GM19238 (cell line): Measurements from ENCODE around the gene LRRTM4.
"Not testable (repeated sequence)": the region's sequence is repeated elsewhere in the genome, so short reads cannot be mapped to it uniquely, and the experiment has no call there.

Source experiments
- DNase-seq: peaks from one replicate; pipeline ENCODE4 v3.0.0; 2011; ENCODE audit warnings: low spot score; ENCODE audit not compliant: insufficient read length

LRRTM4 gene

DNA sequence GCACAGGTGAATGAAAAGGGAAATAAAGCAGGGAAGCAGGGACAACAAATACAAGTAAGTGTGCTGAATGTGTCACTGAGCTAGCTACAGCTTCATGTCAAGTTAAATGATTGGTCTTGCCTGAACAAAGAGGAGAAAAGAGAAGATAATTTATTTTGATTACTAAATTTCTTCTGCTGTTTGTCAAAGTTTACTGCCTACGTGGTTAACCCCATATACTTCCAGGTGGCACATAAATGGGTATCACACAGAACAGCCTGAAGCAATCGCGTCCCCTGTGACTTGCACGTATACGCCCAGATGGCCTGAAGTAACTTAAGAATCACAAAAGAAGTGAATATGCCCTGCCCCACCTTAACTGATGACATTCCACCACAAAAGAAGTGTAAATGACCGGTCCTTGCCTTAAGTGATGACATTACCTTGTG is 434.2 kb downstream of the LRRTM4 start:
- no peak for DNase-seq

DNA sequence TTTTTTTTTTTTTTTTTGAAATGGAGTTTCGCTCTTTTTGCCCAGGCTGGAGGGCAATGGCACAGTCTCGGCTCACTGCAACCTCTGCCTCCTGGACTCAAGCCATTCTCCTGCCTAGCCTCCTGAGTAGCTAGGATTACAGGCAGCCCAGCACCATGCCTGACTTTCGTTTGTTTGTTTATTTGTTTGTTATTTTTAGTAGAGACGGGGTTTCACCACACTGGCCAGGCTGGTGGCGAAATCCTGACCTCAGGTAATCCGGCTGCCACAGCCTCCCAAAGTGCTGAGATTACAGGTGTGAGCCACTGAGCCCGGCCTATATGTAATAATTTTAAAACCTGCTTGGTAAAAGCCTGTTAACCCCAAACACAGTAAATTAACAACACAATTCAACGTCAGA is 435.7 kb downstream of the LRRTM4 start:
- no peak for DNase-seq

DNA sequence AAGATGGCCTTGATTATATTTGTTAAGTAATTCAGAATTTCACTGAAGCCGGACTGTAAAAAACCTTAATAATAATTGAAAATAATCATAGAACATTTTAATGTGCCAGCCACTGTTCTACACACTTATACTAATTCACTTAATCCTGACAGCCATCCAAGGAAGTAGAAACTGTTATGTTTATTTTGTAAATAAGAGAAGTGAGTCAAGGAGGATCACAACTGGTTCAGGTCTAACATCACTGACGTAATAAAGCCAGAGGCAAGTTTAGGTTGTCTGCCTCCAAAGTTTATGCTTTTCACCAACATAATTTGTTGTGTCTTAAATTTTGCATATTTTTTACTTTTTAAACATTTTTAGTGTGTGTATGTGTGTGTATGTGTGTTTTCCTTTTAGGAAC is 436.1 kb downstream of the LRRTM4 start:
- DNase-seq: no peak

DNA sequence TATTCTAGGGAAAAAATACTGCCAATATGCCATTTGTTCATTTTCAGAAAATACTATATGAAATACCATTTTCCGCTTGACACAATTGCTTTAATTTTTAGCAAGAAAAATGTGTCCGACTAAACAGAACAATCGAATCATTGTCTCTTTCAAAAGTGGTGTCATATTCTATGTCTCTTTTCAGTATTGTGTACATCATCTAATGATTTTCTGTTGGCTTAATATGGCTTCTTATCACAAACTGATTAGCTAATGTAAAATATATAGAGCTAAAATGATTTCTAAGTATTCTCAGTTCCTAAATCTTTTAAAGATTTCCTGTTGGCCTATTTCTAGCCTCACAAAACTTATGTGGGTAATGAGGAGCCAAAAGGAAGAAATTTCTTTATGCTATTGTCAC is 436.6 kb downstream of the LRRTM4 start:
- DNase-seq: no peak

DNA sequence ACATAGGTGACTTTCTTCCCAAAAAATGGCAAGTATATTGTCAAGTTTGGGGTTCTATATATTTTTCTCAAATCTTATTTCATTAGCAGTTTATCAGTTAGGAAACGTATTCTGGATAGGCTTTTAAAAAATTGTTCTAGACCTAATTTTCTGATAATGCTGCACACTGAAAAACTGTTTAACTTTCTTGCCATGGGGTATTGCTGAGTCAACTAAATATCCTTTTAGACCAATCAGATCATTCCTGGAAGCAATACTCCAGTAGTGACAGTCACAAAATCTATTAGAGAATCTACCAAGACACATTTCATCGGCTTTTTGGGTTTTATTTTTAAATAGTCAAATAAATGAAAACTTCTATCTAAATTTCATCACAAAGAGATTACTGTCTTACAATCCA is 440.6 kb downstream of the LRRTM4 start:
- DNase-seq: no peak

DNA sequence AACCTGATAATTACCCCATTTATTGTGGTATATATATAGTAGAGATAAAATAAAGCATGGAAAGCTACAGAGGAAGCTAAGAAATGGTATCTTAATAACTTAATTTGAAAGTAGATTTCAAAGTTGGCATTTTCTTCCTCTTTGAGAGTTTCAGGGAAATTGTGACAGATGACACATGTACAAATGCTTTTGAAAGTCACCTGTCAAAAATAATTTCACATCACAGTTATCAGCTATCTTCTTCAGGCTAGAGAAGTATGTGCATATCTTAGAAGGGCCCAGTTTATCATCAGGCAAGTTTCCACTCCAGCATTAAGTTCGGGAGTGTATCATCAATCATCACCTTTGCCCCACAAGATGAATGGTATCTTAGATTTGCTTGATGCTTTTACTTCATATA is 457.9 kb downstream of the LRRTM4 start:
- no peak for DNase-seq

DNA sequence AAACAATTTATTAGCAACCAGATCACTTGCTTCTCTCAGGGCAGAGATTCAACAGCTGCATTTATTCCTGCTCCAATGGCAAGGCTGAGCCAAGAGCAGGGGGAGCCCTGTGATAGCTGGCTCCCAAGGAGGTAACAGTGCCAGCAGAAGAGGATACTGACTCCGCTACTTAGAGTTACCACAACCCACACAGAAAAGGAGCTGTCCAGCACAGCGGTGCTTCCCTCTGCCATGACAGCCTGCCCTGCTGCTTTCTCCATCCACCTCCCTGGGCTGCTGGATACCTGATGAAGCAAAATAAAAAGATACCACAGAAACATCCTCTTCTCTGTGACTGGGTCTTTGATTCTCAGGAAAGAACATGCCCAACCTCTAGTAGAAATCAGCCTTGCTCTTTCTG is 467.2 kb downstream of the LRRTM4 start:
- DNase-seq: no peak

DNA sequence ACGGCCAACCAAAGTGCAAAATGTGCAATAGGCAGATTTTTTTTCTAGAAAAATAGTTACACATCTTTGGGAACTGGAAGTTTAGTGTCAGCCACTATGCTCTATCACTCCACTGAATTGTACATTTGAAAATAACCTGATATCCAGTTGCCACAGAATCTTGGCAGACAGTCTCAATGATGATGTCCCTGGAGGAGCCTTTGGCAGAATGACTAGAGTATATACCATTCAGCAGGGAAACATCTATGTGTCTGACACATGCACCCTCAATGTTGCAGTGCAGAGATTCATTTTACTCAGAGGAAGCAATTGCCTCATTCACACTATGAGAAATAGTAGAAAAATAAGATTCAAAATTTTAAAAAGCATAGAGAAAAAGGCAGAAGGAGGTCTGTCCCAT is 475.8 kb downstream of the LRRTM4 start:
- no peak for DNase-seq

DNA sequence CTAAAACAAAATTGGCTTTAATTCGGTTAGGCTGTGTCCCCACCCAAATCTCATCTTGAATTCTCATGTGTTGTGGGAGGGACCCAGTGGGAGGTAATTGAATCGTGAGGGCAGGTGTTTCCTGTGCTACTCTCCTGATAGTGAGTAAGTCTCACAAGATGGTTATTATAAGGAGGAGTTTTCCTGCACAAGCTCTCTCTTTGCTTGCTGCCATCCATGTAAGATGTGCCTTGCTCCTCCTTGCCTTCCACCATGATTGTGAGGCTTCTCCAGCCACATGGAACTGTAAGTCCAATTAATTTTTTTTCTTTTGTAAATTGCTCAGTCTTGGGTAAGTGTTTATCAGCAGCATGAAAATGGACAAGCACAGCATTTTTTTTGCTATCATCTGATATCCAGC is 476.7 kb downstream of the LRRTM4 start:
- DNase-seq: not testable (repeated sequence)

DNA sequence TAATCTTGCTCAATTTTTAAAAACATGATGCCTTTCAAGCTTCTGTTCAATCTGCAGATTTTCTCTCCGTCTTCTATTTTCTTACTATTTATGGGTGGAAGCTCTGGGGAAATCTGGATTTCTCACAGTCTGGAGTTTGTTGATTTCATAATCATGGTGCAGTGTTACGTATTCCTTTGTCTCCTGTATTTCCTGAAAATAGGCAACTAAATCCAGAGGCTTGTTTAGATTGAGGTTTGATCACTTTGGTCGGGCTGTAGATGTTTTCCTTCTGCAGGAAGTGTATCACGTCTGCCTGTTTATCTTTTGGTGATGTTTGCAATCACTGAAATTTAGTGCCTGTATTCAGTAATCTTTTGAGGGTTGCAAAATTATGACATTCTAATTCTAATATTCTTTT is 487.7 kb downstream of the LRRTM4 start:
- DNase-seq: no peak

DNA sequence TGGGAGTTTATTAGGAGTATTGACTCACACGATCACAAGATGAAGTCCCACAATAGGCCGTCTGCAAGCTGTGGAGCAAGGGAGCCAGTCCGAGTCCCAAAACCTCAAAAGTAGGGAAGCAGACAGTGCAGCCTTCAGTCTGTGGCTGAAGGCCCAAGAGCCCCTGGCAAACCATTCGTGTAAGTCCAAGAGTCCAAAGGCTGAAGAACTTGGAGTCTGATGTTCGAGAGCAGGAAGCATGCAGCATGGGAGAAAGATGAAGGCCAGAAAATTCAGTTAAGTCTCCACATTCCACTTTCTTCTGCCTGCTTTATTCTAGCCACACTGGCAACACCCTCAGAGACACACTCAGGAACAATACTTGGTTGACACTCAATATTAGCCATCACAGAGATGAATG is 492.9 kb downstream of the LRRTM4 start:
- not testable (repeated sequence) for DNase-seq

DNA sequence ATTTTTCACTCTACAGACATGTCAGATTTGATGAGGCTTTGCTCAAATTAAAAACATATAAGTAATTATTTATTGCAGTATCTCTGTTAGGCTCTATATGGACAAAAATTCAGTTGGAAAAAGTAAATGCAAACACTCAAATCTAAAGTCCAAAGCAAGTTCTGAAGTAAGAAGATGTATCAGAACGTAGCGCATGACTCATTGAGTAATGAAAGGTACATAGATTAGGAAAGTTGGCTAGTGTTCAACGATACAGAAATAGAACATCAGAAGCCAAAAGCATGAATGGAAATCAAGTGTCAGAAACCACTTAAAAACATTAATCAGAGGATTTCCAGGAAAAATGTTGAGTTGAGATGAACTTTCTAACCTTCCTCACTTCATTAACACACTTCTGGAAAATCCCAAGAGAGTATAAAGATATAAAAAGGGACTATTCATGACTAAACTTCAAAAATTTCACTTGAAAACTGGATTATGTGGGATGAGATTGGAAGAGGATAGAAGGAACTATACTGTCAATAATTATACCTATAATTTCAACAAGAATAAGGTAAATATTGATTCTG is 494.1 kb downstream of the LRRTM4 start:
- no peak for DNase-seq

DNA sequence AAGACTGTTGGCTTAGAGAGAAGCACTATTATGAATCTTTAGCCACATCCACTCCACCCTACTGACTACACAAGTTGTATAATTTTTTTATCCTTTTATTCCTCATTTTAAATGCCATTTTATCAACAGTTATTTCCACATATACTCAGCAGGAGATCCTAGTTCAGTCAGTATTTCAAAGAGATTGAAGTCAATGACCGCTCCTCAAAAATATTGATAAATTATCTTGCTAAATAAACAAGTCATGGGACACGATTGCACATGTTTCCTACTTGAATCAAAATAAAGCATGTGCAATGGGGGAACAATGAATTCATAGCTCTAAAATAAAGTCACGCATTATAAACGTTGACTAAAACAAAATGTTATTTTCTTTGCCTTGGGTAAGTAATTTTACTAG is 496.5 kb downstream of the LRRTM4 start:
- no peak for DNase-seq

DNA sequence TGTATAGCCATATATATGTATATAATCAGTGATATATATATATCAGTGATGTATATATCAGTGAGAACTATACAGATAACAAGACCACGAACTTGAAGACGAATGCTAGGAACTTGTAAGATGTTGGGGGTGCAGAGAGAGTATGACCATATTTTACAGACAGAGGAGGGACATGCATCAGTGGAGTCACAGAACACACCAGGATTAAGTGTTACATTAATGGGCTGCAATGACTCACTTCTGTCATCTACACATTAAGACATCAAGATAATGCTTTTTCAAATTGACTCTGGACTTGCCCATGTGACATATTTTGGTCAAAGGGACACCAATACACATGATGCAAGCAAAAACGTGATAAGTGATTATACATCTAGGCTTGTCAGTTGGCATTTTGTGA is 501.0 kb downstream of the LRRTM4 start:
- DNase-seq: no peak

DNA sequence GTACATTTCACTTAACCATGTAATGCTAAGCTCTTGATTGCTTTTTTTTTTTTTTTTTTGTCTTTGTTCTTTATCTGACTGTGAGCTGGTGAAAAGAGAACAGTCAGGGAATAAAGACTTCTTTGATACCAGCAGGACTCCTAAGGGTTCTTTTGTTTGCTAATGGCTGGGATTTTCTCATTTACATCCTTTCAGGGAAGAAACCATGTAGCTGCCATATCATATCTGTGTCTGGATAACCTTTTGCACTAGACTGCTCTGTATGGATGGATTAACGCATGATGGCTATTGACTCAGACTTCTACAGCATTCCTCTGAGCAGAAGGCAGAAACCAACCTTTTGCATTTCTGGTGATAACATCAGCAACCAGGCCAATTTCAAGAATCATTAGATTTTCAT is 504.0 kb downstream of the LRRTM4 start:
- no peak for DNase-seq

DNA sequence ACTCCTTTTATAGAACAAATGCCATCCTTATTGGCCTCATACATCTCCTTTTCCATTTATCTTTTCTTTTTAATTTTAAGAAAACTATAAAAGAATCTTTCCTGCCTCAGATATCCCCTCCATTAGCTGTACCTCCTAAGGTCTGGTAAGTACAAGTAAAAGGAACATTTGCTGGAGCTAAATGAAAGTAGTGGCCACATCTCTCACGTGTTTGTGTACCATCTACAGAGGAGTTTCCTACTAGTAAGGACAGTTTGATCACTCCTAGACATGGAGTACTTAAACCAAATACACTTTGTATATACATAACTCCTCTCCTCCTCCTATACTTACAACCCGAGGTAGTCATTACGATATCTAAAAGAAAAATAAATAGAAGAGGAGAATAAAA is 504.8 kb downstream of the LRRTM4 start:
- DNase-seq: no peak

DNA sequence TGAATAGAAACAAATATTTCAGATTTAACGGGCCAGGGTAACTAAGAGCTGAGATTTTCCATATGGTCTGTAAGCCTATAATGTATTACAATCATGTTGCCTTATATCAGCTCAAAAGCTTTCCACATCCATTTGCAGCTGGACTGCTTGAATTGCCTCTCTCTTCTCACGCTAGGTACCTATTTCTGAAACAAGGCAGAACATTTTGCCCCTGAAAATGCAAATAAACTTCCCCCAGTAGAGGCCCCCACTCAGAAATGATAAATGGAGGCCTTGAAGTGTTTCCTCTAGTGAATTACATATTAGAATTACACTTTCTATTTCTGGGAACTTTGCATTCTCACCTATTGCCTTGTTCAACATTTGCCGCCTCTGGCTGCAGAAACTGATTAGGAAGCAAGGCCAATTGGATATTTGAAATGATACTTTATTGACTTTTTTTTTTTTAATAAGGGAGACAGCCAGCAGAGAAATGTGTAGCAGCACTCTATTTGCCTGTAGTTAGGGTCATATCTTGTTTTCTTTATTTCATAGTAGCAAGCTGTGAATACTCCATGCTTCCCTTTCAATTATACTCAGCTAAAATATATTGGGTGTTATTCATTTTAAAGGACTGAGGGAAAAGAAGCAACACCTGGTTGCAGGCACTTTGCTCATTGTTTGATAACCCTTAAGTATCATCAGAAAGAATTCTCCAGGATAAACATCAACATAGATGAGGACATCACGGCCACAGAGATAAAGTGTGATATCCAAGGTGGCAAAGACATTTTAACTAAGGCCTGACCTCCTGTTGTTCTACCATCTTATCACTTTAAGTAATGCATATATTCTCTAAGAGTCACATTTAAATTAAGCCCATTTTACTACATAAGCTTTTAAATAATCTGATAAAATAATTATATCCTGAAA is 505.5 kb downstream of the LRRTM4 start:
- DNase-seq: no peak

DNA sequence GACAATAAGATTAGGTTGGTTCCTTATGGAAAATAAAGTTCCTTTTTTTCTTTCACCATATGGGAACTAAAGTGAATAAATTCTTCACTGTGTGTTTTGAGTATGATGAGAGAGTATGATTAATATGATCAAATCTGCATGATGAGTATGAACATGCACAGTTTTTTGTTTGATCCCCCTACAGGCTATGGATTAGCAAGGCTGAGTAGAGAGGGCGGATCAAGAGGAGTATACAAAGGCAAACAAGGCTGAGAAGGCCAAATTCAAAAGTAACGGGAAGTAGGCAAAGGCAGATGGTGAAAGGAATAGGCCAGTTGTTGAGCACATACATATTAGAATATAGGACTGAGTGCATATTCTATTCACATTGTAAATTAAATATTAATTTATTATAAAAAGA is 508.2 kb downstream of the LRRTM4 start:
- no peak for DNase-seq

DNA sequence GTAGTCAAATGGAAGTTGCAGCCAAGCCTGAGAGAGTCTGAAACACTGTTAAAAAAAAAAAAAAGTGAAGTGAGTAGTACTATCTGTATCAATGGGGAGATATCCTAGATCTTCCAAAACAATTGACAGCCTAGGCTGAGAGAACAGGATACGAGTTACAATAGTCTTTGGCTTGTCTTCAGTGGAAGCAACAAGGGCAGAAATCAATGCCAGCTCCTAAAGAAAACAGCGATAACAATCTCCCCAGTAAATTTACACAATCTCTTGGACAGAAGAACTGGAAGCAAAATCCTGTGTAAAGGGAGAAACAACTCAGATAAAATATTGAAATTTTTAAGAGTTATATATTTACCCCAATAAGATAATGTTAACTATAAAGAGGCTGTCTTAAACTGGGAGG is 508.7 kb downstream of the LRRTM4 start:
- no peak for DNase-seq

DNA sequence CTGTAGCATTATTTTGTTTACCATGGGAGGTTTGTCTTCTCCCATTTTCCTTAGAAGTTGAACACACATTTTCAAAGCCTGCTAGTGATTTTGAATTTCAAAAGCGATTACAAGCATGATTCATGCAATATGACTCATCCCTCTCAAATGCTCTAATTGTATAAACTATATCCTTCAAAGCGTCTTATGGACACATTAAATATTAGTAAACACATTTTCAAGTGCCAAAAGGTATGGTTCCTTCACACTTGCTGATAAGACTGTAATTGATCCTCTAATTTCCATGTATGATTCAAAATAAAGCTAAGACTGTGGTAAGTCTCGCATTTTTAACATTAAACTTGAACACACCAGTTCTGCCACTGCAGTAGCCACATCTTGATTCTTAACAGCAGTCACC is 512.9 kb downstream of the LRRTM4 start:
- DNase-seq: no peak

DNA sequence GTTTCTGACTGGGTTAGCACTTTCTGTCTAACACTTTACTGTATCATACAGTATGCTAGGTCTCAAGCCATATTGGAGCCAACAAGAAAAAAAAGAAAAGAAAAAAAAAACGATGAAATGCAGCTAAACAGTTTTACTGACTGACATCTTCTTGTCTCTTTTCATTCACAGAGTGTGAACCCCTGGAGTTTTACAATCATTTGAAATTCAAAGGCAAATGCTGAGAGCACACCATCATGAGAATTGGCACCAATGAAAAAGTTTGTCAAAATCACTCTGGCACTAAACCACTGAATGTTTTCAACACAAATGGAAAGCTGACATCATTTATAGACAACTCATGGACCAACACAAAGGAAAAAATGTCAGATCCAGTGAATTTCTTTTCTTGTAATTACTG is 513.3 kb downstream of the LRRTM4 start:
- DNase-seq: no peak

DNA sequence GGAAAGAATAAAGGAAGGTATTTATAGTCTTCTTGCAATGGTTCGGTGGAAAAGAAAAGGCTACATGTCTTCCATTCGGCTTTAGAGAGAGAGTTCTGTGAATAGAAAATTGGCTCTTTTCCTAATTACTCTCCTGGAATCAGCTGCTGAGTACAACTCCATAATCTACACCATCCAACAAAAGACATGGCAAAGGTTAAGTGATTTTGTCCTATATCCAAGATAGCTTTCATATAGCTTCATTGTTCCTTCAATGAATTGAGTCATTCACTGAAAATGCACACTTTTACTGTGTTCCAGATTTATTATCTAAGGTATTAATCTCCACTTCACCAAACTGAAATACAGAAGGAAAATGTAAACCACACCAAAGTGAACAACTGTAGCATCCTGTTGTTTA is 514.5 kb downstream of the LRRTM4 start:
- DNase-seq: no peak

DNA sequence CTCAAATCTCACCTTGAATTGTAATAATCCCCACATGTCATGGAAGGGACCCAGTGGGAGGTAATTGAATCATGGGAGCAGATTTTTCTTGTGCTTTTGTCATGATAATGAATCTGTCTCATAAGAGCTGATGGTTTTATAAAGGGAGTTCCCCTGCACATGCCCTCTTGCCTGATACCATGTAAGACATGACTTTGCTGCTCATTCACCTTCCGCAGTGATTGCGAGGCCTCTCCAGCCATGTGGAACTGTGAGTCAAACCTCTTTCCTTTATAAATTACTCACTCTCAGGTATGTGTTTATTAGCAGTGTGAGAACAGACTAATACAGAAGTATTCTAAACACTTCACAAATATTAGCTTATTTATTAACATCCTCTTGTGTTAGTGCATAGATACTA is 516.7 kb downstream of the LRRTM4 start:
- no peak for DNase-seq
